ENCODE results near the gene ANK2.

The ANK2 gene

DNA sequence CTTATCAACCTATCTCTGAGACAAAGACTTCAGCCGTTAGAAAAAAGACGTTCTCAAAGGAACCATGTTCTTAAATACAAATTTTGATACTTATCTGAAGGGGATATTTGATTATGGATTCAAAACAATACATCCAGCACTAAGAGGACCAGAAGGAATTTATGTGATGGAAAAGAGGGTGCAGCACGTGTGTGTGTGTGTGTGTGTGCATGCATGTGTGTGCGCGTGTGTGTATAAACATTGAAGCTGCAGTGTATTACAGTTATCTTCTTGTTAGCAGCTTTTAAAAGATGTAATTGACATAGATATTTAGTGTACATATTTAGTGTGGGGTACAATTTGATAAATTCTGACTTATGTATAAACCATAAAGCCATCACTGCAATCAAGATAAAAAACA is 44.9 kb downstream of the ANK2 start:
- DNase-seq (ENCODE audit: low read depth in 2 of 2) = no peak

DNA sequence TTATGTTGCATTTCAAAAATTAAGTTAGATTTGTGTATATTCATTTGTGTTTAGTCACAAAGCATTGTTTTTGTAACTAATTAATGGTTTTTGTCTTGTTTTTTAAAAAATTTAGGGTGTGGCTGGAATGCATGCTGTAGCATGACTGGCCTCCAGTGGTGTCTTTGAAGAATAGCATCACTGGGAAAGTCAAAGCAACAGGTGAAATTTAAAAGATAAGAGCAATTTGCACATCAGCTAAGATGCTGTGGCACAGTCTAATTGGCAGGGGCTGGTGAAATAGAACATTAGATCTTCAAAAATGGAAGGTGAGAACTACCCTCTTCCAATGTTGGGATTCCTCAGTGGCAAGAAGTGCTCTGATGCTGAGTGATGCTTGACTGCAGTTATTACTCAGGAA is 45.3 kb downstream of the ANK2 start:
- DNase-seq (ENCODE audit: low read depth in 2 of 2) = no peak

GRCh38 chr4:113101669-113102068 is 52.2 kb downstream of the ANK2 start:
- DNase-seq (ENCODE audit: low read depth in 2 of 2) = no peak

DNA sequence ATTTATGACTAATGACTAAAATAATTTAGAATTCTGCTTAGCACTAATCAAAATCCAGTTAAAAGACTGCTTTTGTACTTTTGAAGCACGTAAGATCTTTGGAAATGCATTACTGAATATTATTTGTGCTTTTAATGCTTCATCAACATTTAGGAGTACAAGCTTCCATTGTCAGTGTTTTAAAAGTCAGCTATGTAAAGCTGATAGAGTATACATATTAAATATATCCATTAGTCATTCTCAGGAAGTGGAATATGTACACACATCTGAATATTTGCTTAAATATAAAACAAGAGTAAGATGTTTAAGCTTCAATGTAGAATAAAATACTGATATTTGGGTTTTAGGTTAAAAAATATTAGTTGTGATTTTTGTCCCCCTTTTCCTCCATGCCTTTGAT is 54.1 kb downstream of the ANK2 start:
- no peak for DNase-seq (ENCODE audit: low read depth in 2 of 2)

DNA sequence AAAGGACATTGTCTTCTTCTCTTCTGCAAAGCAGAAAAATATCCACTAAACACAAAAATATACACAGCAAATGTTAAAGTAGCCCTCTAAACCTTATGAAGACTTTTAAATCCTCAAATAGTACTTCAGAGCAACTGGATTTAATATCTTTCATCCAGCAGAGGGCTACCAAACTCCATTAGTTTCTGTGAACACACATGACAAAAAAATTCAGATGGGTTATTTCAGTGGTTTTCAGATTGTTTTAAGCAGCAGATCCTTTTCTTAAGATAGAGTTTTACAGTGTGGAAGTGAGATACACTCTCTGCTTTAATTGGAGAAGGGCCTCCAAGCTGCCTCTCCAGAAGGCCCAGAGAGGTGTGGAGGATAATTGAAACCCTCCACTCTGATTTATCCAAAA is 56.7 kb downstream of the ANK2 start:
- DNase-seq (ENCODE audit: low read depth in 2 of 2) = no peak

DNA sequence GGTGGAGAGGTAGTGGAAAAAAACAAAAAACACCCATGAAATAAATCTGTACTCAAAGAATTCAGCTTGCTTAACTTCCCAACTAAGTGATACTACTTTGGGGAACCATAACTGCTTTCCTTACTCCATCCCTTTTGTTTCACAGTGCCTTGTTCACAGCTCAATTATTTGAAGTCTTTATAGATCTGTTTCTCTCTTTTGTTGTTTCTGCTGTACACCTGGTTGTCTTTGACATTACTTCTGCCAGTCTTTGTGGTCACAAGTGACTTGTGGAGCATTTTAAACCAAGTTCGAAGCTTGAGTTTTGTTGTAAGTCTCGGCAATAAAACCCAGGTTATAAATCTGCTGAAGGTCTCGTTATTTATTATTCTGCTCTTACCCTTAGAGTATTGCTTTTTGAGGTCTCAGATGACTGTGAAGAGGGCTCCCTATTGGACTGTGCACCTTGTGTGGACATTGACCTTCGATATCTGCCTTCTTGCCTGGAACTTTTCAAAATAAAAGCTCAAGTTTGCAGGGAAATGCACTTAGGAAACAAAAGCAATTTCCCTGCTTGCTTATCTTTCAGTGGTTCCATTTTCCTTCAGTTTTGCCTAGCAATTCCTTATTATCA is 59.8 kb downstream of the ANK2 start:
- no peak for DNase-seq (ENCODE audit: low read depth in 2 of 2)

DNA sequence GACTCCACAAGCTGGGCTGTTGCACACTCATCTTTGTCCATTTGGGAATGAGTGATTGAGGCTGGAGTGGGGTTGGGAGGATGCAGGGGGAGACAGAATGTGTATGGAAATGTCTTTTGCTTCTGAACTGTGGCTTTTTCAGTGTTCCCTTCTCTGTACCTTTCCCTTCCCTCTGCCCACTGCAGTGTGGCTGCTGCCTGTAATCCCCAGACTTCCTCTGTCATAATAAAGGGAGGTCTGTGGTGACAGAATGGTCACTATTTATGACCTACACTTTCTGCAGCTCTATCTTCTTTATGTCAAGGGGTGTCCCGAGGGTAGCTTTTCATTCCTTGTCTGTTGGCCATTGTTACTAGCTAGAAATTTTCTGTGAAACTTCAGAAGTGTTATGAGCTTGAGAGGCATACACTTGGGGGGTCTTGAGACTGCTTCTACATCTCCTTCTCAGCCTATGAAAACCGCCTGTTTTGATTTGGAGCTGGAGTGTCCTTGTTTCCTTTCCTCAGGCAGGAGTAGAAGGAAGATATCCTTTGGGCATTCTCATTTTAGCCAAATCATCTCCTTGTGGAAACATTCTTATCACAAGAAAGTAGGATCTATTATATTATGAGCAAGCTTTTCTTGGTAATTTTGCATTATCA is 63.0 kb downstream of the ANK2 start:
- no peak for DNase-seq (ENCODE audit: low read depth in 2 of 2)

DNA sequence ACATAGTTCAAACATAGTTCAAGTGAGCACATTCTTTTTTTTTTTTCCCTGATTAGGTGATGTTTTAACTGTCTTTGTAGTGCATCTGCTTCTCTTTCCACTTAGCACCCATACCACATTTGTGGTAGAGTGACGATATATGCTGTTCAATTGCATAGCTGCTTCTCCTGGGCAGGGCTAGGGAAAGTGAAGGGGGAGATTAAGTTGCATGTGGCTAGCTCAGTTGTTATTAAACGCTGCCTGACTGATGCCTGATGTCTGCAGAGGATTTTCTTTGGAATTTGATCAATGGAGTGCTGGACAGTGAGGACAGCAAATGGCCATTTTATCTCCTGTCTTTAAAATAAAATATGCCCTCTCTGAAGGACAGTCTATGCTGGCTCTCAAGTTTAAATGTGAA is 63.7 kb downstream of the ANK2 start:
- no peak for DNase-seq (ENCODE audit: low read depth in 2 of 2)

- DNase-seq (ENCODE audit: low read depth in 2 of 2) = no peak
Observed at GRCh38 chr4:113114884-113115283, 65.4 kb downstream of the ANK2 start.

DNA sequence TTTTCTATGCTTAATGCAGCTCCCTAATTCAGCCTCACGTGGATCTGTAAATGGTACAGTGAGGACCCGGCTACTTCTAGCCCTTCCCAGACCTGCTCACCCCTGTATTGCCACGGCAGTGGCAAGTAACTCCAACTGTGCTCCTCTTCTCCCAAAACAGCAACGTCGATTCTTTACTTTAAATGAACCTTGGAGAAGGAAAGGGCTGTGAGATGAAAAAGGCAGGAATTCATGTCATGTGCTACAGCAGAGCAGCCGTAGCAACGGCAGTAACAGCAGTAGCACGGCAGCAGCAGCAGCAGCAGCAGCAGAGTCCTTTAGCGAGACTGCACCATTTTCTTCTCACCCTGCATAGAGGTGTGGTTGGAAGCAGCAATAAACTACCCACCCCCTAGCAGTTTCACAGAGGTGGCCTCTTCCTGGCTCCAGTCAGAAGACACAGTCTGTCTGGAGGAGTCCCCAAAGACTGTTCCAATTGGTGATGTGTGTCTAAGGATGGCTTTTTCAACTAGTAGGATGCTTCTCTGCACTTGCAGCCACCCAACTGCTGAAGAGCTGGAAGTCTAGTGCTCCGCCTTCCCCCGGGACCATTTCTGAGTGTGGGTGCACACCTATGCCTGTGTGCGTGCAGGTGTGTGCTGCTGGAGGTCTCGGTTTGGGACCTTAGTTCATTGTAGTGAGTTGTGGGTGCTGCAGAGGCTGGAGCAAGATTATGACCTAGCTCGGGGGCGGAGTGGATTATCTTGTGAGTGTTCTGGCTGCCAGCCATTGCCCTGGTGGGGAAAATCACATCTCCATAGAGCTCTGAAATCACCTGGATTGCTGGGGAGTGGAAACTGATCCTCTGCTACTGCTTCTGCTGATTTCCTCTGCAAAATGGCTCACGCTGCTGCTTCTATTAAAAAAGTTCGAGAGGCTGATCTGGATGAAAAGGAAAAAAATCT is 67.2 kb downstream of the ANK2 start:
- DNase-seq (ENCODE audit: low read depth in 2 of 2) = no peak

- DNase-seq (ENCODE audit: low read depth in 2 of 2) = no peak
Observed at GRCh38 chr4:113117358-113117702, 67.9 kb downstream of the ANK2 start.

DNA sequence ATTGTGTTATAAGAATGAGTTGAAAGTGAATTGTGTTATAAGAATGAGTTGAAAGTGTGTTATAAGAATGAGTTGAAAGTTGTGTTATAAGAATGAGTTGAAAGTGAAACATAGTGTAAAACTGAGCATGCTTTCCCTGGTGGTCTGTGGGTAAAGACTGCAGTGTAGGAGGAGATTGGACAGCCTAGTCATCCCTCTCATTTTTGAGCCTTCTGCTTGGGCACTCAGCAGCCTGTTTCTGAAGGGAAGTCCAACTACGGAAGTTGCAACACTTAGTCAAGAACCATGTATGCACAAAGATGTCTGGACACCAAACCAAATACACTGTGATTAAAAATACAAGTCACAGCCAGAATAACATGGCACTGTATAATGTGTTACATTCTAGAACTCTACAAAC is 72.6 kb downstream of the ANK2 start:
- DNase-seq (ENCODE audit: low read depth in 2 of 2) = no peak

- no peak for DNase-seq (ENCODE audit: low read depth in 2 of 2)
Observed at GRCh38 chr4:113125418-113125817, 76.0 kb downstream of the ANK2 start.

DNA sequence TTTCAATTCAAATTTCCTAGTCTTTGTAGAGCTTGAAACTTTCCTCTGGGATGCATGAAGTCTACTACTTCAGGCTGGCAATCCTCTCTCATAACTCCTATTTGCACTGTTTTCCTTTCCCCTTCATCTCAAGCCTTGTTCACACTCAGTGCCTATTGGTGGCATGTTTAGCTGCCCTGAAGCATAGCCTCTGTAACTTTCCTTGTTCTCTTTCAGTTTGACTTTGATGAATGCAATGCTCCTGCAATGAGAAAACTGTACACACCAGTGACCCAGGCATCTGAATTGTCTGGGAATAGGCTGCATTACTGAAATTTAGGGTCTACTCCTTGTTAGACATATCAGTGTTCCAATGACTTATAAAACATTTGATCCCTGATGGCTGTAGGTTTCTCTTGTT is 81.7 kb downstream of the ANK2 start:
- DNase-seq (ENCODE audit: low read depth in 2 of 2) = no peak

DNA sequence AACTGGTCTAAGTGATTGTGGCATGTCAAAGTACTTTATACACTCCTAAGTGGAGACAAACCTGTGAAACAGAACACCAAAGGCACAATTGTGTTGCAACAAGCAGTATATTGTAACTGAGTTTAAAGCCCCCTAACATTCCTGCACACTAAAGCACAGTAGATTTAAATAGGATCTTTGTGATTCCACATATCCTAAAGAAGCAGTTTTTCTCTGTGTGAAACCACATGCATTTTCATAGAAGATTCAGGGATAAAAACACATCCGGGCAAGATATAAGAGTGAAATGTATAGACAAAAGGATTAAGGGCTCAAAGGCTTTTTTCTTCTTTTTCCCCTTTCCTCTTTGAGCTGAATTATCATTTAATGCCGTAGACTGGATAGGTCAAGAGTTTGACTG is 82.2 kb downstream of the ANK2 start:
- DNase-seq (ENCODE audit: low read depth in 2 of 2) = no peak

GRCh38 chr4:113141901-113142346 is 92.5 kb downstream of the ANK2 start:
- no peak for DNase-seq (ENCODE audit: low read depth in 2 of 2)

DNA sequence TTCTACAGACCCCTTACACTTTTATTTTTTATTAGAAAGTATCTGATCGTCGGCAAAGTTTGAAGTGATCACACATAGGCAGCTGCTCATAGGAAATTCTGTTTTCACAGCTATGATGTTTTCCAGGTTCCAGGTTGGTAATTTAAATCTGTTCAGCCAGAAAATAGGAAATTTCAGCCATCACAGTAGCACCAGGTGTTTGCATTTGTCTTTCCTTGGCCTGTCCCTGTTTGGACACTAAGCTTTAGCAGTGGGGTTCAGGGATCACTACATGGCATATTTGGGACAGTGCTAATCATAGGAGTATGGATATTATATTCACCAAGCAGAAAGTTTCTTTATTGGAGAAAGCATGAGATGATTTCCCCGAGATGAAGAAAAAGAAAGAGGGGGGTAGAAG is 92.9 kb downstream of the ANK2 start:
- DNase-seq (ENCODE audit: low read depth in 2 of 2) = no peak

DNA sequence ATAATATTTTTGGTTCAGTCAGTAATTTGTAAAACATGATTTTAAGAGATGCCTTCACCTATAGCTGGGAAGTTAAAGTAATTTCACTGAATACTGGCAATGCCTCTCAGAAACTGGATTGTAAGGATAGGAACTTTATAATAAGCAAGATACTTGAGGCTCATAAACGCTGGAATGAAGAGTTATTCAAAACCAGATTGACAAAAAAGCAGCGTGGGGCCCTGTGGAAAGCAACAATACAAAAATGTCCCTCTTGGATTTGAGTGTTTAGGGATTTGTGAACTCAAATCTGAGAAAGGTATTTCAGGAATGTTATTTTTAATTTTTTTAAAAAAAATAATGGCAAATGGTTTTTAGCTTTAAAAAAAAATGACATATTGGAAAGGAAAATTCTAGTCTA is 94.6 kb downstream of the ANK2 start:
- DNase-seq (ENCODE audit: low read depth in 2 of 2) = no peak

- no peak for DNase-seq (ENCODE audit: low read depth in 2 of 2)
Observed at GRCh38 chr4:113145147-113145518, 95.7 kb downstream of the ANK2 start.

GRCh38 chr4:113145519-113146291 is 96.3 kb downstream of the ANK2 start:
- no peak for DNase-seq (ENCODE audit: low read depth in 2 of 2)

DNA sequence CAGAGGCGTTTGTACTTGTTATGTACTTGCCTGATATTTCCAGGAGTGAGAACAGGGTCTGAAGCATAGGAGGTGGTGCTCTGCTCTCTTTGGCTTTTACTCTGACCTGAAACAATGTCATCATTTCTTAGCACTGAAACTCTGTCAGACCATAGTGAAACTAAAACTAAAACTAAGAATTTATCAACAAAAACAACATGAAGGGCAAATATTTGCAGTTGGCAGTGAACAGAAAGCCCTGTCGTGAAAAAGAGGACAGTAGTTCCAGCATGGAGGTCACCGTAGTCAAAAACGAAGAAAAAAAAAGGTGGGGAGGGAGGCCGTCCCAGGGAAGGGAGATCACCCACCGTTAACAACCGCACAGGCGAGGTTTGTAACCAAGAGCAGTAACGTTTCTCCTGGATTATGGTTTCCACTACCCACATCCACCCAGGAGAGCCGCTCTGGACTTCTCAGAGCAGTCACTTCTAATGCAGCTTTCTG is 97.5 kb downstream of the ANK2 start:
- DNase-seq (ENCODE audit: low read depth in 2 of 2) = no peak

DNA sequence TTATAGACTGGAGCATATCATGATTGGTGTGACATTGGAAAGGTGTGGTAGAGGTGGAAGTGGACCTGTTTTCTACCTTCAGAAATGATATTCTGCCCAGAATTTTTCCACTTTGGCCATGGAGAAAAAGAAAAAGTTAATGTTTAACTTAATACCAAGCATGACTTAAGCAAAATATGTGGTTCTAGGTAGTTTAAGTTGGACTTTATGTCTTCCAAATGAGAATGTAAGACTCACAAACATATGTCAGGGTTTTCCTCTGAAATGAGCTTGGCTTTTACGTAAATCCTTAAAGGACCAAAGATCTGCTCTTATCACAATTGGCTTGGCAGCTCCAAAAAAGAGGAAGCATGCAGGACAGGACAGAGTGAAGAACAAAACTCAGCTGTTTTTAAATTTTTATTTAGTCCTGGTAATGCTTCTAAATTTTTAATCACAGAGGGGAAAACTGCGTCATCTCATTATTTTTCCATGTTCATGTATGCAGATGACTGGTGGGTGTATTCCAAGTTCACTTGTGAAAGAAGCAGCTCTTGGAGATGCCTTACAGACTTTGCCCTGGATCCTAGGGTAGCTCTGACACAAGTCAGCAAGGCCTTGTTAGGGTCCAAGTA is 98.2 kb downstream of the ANK2 start:
- DNase-seq (ENCODE audit: low read depth in 2 of 2) = no peak
